ENCODE results near the gene DDX41.

The DDX41 gene

GRCh38 chr5:177547736-177548135 lies 31.0 kb upstream of the DDX41 start:
- TF ChIP-seq CTCF (IDR thresholded peaks at IDR 0.05; ENCODE audit: insufficient read depth, missing control alignments), result no peak
- DNase-seq (ENCODE audit: insufficient read length, low spot score) (no peak), FAIRE-seq (no peak)

DNA sequence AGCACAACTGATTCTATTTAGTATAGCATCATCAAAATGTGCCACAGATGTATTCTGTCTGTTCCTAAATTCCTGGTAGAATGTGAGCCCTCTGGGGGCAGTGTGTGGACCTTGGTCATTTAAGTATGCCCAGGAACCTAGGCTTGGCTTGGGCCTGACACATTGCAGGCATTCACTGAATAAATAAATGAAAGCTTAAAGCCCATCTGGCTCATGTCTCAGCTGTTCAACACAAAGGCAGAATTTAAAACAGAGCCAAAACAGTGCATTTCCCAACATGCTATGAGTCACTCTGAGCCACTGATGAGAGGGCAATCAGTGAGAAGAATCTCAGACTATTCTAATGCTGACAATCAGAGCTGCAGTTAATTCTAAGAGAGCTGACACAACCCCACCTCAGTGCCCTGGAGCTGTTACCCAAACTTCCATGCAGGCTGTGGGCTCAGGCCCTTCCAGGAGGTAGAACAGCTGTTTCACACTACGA lies 29.5 kb upstream of the DDX41 start:
- FAIRE-seq, result no peak
- no peak for TF ChIP-seq CTCF (IDR thresholded peaks at IDR 0.05; ENCODE audit: insufficient read depth, missing control alignments)
- DNase-seq (ENCODE audit: insufficient read length, low spot score), result no peak

GRCh38 chr5:177545487-177546257 lies 28.9 kb upstream of the DDX41 start:
- FAIRE-seq (no peak), DNase-seq (ENCODE audit: insufficient read length, low spot score) (no peak)

DNA sequence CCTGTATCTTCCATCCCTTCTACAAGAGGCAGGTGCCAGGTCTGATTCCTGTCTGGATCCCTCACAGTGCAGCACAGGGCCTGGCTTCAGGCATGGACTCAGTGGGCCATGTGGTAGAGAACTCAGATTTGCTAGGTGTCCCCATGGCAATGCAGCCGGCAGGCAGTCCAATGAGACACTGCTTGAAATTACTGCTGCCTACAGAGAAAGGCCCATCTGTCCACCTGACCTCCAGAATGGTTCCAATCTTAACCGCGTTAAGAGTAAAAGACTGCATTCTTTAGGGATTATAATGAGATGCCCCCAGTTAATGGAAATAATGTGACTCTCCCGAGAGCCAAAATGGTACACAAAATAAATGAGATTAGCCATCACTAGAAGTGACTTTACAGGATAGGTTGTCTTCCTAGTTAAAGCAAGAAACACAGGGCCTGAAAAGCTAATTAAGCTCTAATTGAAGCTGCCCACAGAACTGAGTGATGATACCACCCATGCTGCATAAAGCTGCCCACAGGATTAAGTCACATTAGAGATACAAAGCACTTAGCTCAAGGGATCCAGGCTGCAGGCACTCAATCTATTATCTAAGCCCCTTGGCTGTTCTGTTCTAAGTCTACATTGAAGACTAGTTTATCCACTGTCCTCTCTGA lies 26.2 kb upstream of the DDX41 start:
- FAIRE-seq (peak; percentile 92), DNase-seq (ENCODE audit: insufficient read length, low spot score) (peak; percentile 86)
- TF ChIP-seq CTCF (IDR thresholded peaks at IDR 0.05; ENCODE audit: insufficient read depth, missing control alignments), result no peak

More at GRCh38 chr5:177545487-177546257, 28.9 kb upstream of the DDX41 start:
- no peak for TF ChIP-seq CTCF (IDR thresholded peaks at IDR 0.05; ENCODE audit: insufficient read depth, missing control alignments)

GRCh38 chr5:177540438-177540837 lies 23.7 kb upstream of the DDX41 start:
- FAIRE-seq (no peak), DNase-seq (ENCODE audit: insufficient read length, low spot score) (no peak)
- no peak for TF ChIP-seq CTCF (IDR thresholded peaks at IDR 0.05; ENCODE audit: insufficient read depth, missing control alignments)

- FAIRE-seq (no peak), DNase-seq (ENCODE audit: insufficient read length, low spot score) (no peak)
- TF ChIP-seq CTCF (IDR thresholded peaks at IDR 0.05; ENCODE audit: insufficient read depth, missing control alignments), result no peak
These were observed 22.6 kb upstream of the DDX41 start for GRCh38 chr5:177539411-177539810.

- no peak for FAIRE-seq
- DNase-seq (ENCODE audit: insufficient read length, low spot score), result no peak
These were observed 22.1 kb upstream of the DDX41 start for GRCh38 chr5:177538876-177539275.

More at GRCh38 chr5:177538876-177539275, 22.1 kb upstream of the DDX41 start:
- TF ChIP-seq CTCF (IDR thresholded peaks at IDR 0.05; ENCODE audit: insufficient read depth, missing control alignments), result no peak
